MM.1S (cell line): Measurements from ENCODE around the gene NME7.
"Not testable (repeated sequence)": the region's sequence is repeated elsewhere in the genome, so short reads cannot be mapped to it uniquely, and the experiment has no call there.

Source experiments
- DNase-seq: peaks from one replicate; pipeline ENCODE4 v3.0.0-alpha.2; 2015
- H2AFZ ChIP-seq: fragments of 300-600 bp; sonication (generic); 2 replicates; pipeline ENCODE4 v1.6.0; 2016; ENCODE audit warnings: antibody characterized with exemption, low read length
- H3F3A ChIP-seq: fragments of 300-600 bp; sonication (generic); 2 replicates; pipeline ENCODE4 v1.6.1; 2016; ENCODE audit warnings: mild to moderate bottlenecking, antibody characterized with exemption, low read length, moderate library complexity, mixed read lengths; ENCODE audit not compliant: insufficient read depth
- H3K27ac ChIP-seq: fragments of 300-600 bp; sonication (generic); 2 replicates; pipeline ENCODE4 v1.5.1; 2016; ENCODE audit warnings: mild to moderate bottlenecking, low read length
- H3K27me3 ChIP-seq: fragments of 300-600 bp; sonication (generic); replicated peaks from 2 replicates; pipeline ENCODE4 v1.6.0; 2016; ENCODE audit warnings: low read length; ENCODE audit not compliant: insufficient read depth
- H3K36me3 ChIP-seq: fragments of 300-600 bp; sonication (generic); replicated peaks from 2 replicates; pipeline ENCODE4 v1.6.1; 2016; ENCODE audit warnings: mild to moderate bottlenecking, low read length, mixed read lengths; ENCODE audit not compliant: insufficient read depth
- H3K4me1 ChIP-seq: fragments of 300-600 bp; sonication (generic); 2 replicates; pipeline ENCODE4 v1.6.1; 2016; ENCODE audit warnings: low read length, mixed read lengths
- H3K4me2 ChIP-seq: fragments of 300-600 bp; sonication (generic); 2 replicates; pipeline ENCODE4 v1.6.0; 2016; ENCODE audit warnings: low read depth, low read length
- H3K4me3 ChIP-seq: fragments of 300-600 bp; sonication (generic); 2 replicates; pipeline ENCODE4 v1.5.1; 2016; ENCODE audit warnings: low read length, mixed read lengths
- H3K79me2 ChIP-seq: fragments of 300-600 bp; sonication (generic); 2 replicates; pipeline ENCODE4 v1.6.1; 2016; ENCODE audit warnings: mixed run types, low read length, mixed read lengths
- H3K9ac ChIP-seq: fragments of 300-600 bp; sonication (generic); 2 replicates; pipeline ENCODE4 v1.6.1; 2016; ENCODE audit warnings: low read length, mixed read lengths
- H3K9me2 ChIP-seq: fragments of 300-600 bp; sonication (generic); replicated peaks from 2 replicates; pipeline ENCODE4 v1.6.1; 2016; ENCODE audit warnings: mild to moderate bottlenecking, low read length, mixed read lengths; ENCODE audit not compliant: insufficient read depth
- H3K9me3 ChIP-seq: fragments of 300-600 bp; sonication (generic); replicated peaks from 2 replicates; pipeline ENCODE4 v1.6.1; 2016; ENCODE audit warnings: mild to moderate bottlenecking, low read length, mixed read lengths; ENCODE audit not compliant: insufficient read depth
- H4K20me1 ChIP-seq: fragments of 300-600 bp; sonication (generic); 2 replicates; pipeline ENCODE4 v1.6.1; 2016; ENCODE audit warnings: mild to moderate bottlenecking, low read length, moderate library complexity, mixed read lengths; ENCODE audit not compliant: insufficient read depth
- CTCF ChIP-seq: fragments of 300-600 bp; sonication (generic); IDR thresholded peaks from 2 replicates; pipeline ENCODE4 v1.5.1; 2016; ENCODE audit warnings: antibody characterized with exemption, low read length, mixed read lengths
- EZH2 ChIP-seq: fragments of 300-600 bp; sonication (generic); optimal IDR thresholded peaks from 2 replicates; pipeline ENCODE3; 2017; ENCODE audit warnings: low read depth, mild to moderate bottlenecking, antibody characterized with exemption, low read length, mixed read lengths
- EZH2phosphoT487 ChIP-seq: fragments of 300-600 bp; sonication (generic); IDR thresholded peaks from 2 replicates; pipeline ENCODE4 v1.6.1; 2018; ENCODE audit warnings: antibody characterized with exemption, low read length

NME7 gene

GRCh38 chr1:169340882-169341281, 26.7 kb downstream of the NME7 start:
- H3K36me3 ChIP-seq: no peaks in the 10 kb centered on the region
- no peak overlapping the region for H3K9ac ChIP-seq
- no peak overlapping the region for H3K4me3 ChIP-seq
- H3K79me2 ChIP-seq: no peaks in the 10 kb centered on the region
- no peak overlapping the region for H3K4me2 ChIP-seq
- H2AFZ ChIP-seq: no peak overlapping the region
- H3K9me2 ChIP-seq: no peaks in the 10 kb centered on the region
- no peaks in the 10 kb centered on the region for H3K27me3 ChIP-seq
- H3K4me1 ChIP-seq: no peaks in the 10 kb centered on the region
- no peaks in the 10 kb centered on the region for H3F3A ChIP-seq
- H3K27ac ChIP-seq: no peak overlapping the region
- no peaks in the 10 kb centered on the region for H4K20me1 ChIP-seq
- DNase-seq: no peak
- no peak for TF ChIP-seq EZH2phosphoT487
- no peak for TF ChIP-seq CTCF
- H3K9me3 ChIP-seq: no peaks in the 10 kb centered on the region

DNA sequence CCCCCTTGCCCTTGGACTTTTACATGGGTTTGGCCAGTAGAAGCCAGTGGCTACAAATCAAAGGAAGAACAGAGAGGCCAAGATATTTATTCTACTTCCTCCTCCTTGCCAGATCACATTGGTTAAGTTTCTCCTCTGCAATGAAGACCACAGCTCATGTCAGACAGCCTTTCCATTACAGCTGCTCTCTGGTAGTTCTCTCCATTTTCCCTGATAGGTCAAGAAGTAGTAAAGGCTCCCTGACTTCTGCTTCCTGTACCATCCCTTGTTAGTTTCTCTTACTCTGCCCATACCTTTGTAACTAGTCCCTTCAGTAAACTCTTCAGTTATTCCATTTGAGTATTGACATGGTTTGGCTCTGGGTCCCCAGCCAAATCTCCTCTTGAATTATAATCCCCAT, 27.8 kb downstream of the NME7 start:
- no peak overlapping the region for H3K9ac ChIP-seq
- H3K4me2 ChIP-seq: no peak overlapping the region
- no peak for TF ChIP-seq EZH2
- no peak for TF ChIP-seq EZH2phosphoT487
- TF ChIP-seq CTCF: no peak
- no peaks in the 10 kb centered on the region for H3K27me3 ChIP-seq
- H3K4me1 ChIP-seq: no peaks in the 10 kb centered on the region
- H3K4me3 ChIP-seq: no peak overlapping the region
- no peak overlapping the region for H2AFZ ChIP-seq
- no peaks in the 10 kb centered on the region for H4K20me1 ChIP-seq
- H3F3A ChIP-seq: no peaks in the 10 kb centered on the region
- H3K27ac ChIP-seq: no peak overlapping the region
- H3K9me3 ChIP-seq: no peaks in the 10 kb centered on the region
- DNase-seq: no peak
- no peaks in the 10 kb centered on the region for H3K9me2 ChIP-seq
- no peaks in the 10 kb centered on the region for H3K36me3 ChIP-seq
- H3K79me2 ChIP-seq: no peaks in the 10 kb centered on the region

DNA sequence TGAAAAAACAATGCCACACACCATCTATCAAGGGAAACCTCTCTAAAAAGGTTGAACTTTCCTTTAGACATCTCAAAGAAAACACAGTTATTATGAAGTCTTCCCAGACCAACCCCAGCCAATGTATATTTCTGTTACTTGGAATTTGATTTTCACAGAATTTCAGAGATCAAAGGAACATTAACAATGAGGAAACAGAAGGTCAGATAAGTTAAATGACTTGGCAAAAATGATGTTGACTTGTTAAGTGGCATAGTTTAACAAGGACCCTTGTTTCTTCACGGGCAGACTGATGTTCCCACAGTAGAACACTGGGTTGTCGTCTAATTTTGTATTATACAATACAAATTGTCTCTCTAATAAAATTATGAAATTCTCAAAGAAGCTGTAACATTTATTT, 29.0 kb downstream of the NME7 start:
- H2AFZ ChIP-seq: no peak overlapping the region
- H3K4me1 ChIP-seq: no peaks in the 10 kb centered on the region
- no peaks in the 10 kb centered on the region for H4K20me1 ChIP-seq
- no peaks in the 10 kb centered on the region for H3K9me3 ChIP-seq
- no peaks in the 10 kb centered on the region for H3K79me2 ChIP-seq
- no peak overlapping the region for H3K4me3 ChIP-seq
- H3K4me2 ChIP-seq: no peak overlapping the region
- no peaks in the 10 kb centered on the region for H3F3A ChIP-seq
- no peak for DNase-seq
- H3K9ac ChIP-seq: no peak overlapping the region
- no peaks in the 10 kb centered on the region for H3K27me3 ChIP-seq
- TF ChIP-seq EZH2phosphoT487: no peak
- TF ChIP-seq CTCF: no peak
- no peak overlapping the region for H3K27ac ChIP-seq
- H3K9me2 ChIP-seq: no peaks in the 10 kb centered on the region
- H3K36me3 ChIP-seq: no peaks in the 10 kb centered on the region

DNA sequence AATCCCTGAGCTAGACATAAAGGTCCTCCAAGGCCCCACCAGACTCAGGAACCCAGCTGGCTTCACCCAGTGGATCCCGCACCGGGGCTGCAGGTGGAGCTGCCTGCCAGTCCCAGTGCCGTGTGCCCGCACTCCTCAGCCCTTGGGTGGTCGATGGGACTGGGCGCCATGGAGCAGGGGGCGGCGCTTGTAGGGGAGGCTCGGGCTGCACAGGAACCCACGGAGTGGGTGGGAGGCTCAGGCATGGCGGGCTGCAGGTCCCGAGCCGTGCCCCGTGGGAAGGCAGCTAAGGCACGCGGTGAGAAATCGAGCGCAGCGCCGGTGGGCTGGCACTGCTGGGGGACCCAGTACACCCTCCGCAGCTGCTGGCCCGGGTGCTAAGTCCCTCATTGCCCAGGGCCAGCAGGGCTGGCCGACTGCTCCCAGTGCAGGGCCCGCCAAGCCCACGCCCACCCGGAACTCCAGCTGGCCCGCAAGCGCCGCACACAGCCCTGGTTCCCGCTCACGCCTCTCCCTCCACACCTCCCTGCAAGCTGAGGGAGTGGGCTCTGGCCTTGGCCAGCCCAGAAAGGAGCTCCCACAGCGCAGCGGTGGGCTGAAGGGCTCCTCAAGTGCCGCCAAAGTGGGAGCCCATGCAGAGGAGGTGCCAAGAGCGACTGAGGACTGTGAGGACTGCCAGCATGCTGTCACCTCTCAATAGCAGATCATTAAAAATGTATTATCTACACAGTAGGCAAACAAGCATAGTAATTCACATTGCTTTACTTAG, 30.5 kb downstream of the NME7 start:
- H3K4me1 ChIP-seq, H3K27ac ChIP-seq, H3K9me3 ChIP-seq, H3K4me2 ChIP-seq, H3K4me3 ChIP-seq, H4K20me1 ChIP-seq, H3K79me2 ChIP-seq, H3K27me3 ChIP-seq, H3K36me3 ChIP-seq, H3K9me2 ChIP-seq, DNase-seq, H3F3A ChIP-seq, H3K9ac ChIP-seq, H2AFZ ChIP-seq: not testable (repeated sequence)

GRCh38 chr1:169334727-169335126, 32.9 kb downstream of the NME7 start:
- not testable (repeated sequence) for H3K9me3 ChIP-seq, H3K4me2 ChIP-seq, H3K79me2 ChIP-seq, H3K27ac ChIP-seq, DNase-seq, H3K27me3 ChIP-seq, H3K9ac ChIP-seq, H4K20me1 ChIP-seq, H3K4me3 ChIP-seq, H3K4me1 ChIP-seq, H3F3A ChIP-seq, H2AFZ ChIP-seq, H3K9me2 ChIP-seq, H3K36me3 ChIP-seq
